ENCODE data around the gene TLL2.
A peak's percentile ranks its signal among the peaks of the same experiment; 100 is the strongest.

The TLL2 gene

DNA sequence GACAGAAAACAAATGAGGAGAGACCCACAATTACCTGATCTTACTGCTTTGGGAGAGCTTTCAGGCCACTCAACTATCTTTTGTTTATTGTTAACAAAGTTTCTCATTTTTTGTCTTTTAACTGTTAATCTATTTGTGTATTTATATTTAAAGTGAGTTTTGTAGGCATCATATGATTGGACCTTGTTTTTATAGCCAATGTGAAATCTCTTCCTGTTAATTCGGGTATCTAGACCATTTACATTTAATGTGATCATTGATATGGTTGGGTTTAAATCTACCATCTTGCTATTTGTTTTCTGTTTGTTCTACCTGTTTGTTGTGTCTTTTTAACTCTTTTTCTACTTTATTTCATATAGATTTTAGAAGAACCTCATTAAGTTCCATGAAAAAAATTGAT lies 167.4 kb downstream of the TLL2 start:
- DNase-seq = no peak

DNA sequence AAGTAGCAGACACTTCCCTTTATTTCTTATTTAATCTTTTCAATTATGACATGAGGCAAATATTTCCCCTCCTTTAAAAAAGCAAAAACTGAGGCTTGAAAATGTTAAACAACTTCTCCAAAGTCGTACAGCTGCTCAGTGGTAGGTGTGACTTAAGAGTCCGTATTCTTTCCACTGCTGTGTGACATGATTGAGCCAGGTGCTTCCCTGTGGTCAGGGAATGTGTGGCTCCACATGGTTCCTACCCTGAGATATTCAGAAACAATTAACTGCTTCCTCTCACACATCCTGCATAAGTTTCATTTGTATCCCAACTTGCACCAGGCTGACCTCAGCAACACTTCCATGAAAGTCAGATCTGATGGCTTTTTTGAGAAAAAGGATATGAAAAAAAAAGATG lies 168.5 kb downstream of the TLL2 start:
- DNase-seq = no peak

DNA sequence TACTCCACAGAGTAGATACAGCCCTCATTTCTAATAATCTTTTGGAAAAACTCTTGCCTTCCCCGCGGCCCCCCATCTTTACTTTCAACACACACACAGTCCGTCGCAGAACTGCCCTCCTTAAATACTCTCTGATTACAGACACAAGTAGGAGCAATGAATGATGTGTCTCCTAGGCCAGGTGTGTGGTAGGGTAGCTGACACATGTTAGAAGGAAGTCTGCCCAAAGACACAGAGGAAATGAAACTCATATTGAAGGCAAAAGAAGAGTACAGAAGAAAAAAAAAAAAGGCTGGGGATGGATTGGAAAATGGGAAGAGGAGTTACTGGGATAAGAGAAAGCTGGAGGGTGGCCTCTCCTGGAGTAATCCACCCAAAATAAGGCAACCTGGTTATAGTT lies 169.5 kb downstream of the TLL2 start:
- no peak for DNase-seq

DNA sequence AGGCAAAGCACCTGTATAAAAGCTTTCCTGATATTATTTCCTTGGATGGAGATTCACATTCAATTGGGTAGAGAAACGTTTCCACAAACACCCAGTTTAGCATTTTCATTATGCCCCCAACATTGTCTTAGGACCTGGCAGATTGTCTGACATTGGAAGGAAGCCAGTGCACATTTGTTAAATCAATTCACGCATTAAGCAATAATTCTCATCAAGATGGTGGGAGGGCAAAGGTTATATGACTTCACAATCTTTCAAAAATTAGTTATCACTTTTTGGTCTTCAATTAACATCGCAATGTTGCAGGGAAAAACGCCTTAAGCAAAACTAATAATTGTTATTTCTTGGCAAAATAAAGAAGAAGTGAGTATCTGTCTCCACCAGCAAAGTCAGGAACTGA lies 171.3 kb downstream of the TLL2 start:
- DNase-seq = no peak

DNA sequence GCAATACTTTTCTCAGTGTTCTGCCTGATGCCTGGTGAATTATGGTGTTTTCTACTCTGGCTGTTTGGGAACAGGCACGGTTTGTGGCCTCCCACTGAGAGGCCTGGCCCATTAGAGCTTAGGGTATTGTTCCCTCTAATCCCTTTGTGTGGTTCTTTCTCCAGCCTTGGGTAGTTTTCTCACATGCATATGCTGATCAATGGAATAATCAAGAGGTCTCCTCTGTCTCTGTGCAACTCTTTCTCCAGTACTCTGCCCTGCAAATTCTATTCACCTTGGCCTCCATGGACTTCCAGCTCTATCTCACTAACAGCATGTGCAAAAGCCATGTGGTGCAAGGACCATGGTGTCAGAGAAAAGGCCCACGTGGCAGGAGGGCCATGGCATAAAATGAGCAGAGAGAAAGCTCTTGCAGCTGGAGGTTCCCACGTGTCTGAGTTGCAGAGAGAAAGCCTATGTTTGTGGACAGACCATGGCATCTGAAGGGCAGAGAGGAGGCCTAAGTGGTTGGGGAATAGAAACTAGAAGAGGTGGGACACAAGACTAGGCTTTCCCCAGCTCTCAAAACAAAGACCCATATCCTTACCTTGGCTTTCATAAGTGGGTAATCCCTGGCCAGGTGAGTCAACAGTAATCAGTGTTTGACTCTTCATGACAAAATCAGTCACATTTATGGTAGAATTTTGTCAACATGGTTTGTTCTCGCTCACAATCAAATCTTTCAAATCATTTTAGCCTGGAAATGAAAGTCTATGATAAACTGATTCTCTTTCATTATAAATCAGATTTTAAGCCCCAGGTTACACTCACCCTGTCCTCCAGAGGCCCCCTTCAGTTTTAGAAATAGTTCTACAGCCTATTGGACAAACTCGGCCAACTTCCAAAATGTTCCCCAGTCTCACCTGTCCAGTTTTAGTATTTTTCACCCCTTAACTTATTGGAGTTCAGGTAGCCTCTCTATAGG lies 172.2 kb downstream of the TLL2 start:
- no peak for DNase-seq

DNA sequence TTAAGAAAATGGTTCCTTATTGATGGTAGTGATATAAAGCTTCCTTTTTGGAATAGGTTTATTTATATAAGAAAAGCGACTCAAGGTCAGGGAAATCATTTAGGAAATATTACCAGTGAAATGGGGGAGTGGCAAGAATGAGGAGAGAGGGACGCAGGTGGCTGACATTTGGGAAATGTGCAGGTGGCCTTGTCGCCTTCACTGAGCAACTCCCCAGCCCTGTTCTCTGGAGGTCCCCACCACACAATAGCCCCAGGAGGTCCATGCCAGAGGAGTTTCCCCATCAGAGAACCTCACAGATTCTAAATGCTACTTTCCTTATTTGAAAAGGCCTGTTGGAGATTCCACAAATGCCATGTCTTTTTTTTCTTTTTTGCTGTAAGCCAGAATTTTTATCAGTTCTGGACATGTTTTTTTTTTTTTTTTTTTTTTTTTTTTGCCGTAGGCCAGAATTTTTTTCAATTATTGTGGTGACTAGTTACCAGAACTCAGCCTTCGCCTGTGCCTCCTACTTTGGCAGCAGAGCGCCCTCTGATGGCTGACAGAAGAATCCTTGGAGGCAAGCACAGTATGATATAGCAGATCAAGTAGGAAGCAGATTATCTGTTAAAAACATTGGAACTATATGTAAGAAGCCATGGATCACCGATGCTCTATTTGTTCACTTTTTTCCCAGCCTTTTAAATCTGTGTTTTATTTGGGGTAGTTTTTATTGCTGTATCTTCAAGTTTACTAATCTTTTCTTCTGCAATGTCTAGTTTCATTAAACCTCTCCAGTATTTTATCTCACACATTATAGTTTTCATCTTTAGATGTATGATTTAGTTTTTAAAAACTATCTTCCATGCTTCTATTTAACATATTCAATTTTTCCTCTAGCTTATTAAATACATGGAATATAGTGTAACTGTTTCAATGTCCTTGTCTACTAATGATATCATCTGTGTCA lies 173.5 kb downstream of the TLL2 start:
- DNase-seq = peak; percentile 55

DNA sequence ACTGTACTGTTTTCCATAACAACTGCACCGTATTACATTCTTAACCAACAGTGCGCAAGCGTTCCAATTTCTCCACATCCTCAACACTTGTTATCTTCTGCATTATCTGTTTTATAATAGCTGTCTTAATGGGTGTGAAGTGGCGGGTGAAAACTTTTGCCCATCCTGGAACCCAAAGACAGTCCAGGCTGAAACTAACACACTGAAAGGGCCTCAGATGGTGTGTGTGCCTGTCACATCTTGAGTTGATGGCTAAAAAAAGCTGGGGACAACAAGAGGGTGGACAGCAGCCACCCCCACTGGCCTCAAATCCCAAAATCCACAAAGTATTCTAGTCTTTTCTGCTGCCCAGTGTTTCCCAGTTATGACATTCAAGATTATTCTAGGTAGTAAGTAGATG lies 174.3 kb downstream of the TLL2 start:
- no peak for DNase-seq

DNA sequence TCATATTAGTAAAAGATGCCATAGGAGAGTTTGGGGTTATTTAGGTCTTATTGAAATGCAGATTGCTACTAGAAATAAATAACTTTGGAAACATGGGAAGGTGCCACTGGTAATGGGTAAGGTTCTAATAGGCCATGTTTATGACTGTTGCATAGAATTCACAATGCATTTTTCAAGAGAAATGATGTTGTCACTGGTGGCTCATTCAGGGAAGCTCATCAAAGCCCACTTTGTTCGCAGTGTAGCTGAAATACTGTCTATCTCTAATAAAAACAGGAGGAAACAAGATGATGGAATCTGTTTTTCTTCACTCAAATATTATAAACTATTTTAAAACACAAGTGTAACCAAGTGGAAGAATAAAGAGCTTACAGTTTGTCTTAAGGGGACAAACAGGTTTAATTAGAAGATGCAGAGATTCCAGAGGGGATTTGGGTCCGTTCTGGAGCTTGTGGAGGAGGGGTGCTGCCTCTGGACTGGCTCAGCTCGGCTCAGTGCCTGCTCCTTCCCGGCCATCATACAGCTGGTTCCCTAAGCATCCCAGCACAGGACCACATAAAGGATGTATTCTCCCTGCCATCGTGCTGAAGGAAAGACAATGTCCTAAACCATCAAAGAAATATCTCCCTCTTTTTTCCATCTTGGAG lies 175.3 kb downstream of the TLL2 start:
- DNase-seq = no peak

DNA sequence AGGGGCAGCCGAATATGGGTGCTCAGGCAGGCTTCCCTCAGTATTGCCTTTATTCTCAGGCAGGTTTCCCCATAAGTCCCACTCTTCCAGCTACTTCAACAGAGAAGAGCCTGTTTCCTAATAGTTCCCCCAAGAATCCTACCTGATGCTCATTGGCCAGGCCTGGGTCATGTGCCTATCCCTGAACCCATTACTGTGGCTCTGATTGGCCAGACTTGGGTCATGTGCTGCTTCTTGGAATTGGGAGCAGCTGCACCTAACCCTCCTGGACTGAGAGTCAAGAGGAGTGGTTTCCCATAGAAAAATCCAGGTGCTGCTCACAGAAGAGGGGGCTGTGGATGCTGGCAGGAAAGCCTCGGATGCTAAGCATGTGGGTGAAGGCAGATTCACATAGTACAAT lies 176.6 kb downstream of the TLL2 start:
- no peak for DNase-seq

DNA sequence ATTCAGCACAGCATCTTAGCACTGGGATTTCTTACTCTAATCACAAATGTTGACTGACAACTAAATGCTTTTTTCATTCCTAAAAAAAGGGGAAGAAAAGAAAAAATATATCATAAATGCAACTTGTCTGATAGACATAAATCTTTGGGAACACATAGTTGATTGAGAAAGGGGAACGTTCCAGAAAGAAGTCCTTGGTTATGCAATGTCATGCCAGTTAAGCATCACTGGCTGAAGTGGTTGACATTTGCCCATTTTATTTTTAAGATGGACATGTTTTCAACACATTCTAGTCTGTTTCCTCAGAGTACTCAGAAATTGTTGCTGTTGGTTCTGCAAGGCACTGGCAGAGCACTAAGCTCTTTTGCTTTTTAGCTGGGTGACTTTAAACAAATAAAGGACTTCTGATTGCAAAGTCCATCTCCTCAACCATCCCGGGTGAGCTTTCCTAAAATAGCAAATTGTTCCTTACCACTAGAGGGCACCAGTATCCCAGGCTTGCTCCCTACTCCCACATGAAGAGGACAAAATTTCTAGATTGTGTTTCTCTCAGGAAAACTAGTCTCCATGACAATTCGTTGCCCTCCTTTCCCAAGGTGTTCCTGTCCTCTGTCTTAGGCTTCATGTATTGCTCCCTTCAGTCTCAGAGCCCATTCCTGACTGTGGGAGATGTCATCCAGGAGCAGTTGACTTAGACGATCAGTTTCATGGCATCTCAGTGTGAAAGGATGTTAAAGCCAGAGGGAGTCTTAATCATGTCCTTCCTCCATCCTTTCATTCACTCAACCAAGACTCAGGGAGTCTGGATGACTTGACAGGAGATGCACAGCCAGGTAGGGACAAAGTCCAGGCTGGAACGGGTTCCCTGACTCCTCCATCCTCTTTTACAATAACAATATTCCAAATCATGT lies 178.9 kb downstream of the TLL2 start:
- DNase-seq = no peak

DNA sequence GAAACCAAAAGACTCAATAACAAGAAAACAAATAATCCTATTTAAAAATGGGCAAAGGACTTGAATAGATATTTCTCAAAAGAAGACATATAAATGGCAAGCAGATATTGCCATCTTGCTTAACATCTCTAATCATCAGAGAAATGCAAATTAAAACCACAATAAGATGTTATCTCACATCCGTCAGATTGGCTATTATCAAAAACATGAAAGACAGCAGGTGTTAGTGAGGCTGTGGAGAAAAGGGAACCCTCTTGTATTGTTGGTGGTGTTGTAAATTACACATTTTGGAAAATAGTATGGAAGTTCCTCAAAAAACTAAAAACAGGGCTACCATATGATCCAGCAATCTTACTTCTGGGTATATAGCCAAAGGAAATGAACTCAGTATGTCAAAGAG lies 180.6 kb downstream of the TLL2 start:
- no peak for DNase-seq

DNA sequence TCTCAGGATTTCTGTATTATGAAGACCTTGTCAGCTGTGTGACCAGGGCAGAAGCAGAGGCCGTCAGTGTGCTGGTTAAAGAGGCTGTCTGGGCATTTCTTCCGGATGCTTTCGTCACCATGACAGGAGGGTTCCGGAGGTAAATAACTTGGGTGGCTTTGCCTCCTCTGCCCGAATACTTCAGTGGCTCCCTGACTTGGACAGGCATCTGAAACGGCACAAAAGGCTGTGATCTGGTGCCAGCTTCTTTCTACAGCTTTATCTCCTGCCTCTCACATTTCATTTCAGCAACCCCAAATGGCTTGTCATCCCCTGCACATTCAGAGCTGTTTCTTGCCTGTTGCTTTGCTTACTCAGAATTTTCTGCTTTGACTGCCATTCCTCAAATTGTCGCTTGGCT lies 186.3 kb downstream of the TLL2 start:
- DNase-seq = no peak

DNA sequence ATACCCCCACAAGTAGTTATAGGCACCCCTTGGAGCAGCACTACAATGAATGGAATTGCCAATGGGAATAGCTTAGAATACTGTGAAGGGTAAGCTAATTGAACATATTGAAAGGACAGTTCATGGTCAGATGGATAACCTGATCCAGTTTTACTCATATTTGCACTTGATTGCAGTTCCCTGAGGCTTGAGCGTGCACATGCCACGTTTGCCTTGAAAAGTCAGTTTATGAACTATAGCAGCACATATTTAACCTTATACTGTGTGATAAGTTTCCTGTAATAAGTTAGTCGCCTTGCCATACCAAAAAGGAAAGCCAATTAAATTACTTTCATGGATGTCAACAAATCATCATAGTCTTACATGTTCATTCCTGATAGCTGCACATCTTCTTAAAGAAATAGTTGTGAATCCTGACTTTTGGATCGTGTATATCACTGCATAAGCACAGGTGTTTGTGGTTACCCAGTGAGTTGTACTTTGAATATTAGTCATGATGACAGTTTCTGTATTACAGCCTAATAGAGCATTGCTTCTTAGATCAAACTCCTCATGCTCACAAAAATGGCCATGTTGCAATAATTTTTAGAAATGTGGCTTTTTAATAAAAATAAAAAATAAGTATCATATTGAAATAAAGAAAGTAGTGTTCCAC lies 187.9 kb downstream of the TLL2 start:
- DNase-seq = no peak

DNA sequence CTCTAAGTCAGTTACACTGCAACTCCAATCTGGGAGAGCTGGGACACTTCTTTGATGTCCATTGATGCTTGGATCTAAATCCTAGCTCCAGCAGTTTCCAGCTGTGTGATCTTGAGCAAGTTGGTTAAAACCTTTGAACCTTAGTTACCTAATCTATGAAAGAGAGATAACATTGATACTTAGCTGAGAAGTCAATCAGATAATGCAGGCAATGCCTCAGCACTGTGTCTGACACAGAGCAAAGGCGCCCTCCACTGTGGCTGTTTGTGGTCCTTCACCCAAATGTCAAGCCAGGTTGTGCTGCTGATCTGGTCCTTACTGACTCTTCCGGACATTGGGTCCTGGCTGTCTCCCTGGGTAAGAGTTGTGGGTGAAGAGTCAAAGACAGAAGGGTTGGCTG lies 189.3 kb downstream of the TLL2 start:
- no peak for DNase-seq

DNA sequence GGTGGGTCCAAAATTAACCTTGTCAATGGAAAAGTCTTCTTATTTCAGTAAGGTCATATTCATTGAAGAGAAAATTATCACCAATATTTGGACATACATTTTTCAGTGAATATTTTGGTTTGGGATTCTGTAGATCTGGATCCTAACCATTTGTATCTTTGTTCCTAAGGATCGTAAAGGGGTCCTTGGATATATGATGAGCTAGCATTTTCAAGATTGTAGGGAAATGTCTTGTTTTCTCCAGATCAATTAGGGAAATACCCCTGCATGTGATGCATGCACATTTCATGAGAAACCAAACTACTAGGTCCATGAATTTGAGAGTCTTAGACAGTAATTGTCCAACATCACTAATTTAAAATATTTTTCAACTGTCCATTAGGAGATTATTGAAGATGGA lies 191.5 kb downstream of the TLL2 start:
- DNase-seq = no peak

DNA sequence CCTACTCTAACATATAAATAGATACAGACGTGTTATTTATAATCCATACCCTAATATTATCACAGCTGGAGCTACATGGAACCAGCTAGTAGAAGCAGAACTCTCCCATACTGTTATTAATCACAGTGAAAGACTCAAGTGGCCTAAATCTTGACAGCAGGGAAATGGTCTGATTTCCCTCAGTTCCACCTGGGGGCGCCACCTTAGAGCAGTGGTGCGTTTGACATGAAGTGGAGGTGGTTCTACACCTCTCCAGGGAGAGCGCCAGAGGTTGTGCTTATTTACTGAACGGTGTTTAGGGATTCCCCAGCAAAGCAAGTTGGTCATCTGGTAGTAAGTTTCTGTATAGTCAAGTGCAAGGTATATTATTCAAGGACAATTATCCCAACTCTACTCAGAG lies 191.9 kb downstream of the TLL2 start:
- no peak for DNase-seq

DNA sequence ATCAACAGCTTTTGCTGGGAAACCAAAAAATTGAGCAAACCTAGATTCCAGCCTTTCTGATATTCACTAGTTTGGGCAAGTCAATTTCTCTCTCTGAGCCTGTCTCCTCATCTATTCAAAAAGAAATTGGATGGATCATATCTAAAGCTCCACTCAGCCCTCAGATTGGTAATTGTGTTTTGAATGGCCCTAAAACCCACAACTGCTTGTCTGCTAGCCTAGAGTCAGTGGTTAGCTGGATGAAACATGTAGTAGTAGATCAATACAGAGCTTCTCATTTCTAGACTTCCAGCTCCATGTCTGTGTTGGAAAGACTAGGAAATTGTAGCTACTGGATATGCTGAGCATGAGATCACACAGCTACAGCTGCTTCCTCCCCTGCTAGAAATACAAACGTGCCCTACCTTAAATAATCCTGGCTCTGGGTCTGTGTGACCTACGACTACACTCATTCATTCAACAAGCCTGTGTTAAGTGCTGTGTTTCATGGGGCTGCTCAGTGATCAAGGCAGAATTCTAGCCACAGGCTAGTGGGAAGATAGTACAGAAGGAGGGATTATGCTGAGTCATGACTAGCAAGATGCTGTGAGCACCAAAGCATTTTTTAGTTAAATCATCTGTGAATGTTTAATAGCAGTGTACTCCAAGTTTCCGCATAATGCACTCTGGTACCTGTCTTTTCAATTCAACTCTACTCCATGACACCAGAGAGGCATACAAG lies 193.8 kb downstream of the TLL2 start:
- no peak for DNase-seq

DNA sequence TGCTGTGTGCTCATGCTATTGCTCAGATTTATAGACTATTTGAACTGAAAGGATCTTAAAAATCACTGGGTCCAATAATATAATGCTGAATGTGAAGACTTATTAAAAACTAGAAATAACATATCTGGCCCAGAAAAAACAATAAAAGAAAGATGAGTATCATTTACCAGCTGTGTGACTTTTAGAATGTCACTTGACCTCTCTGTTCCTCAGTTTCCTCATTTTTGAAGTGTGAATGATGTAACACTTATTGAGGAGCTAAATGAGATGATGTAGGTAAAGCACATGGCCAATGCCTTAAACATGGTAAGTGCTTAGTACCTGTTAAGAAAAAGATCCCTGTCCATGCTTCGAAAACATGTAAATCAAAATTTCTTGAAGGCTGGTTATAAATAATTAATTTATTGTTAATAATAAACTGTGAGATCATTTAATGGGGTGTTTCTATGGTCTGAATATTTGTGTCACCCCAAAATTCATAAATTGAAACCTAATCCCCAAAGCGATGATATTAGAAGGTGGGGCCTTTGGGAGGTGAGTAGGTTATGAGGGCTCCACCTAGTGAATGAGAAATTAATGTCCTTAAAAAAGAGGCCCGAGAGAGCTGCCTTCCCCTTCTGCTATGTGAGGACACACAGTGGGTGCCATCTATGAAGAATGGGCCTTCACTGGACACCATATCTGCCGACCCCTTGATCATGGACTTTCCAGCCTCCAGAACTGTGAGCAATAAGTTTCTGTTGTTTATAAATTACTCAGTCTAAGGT lies 196.5 kb downstream of the TLL2 start:
- no peak for DNase-seq

Data from CD4-positive, alpha-beta T cell treated with Interferon gamma for 1 hour (primary cell).